IgD-negative memory B cell (primary cell): ENCODE data around the gene NDRG3. TPM values are rescaled to one million over a fixed set of nuclear protein-coding genes. Genes with fewer than 3 reads are reported as not detected.
"Not testable (repeated sequence)": the region's sequence is repeated elsewhere in the genome, so short reads cannot be mapped to it uniquely, and the experiment has no call there.

Experiments used
- H3K27ac Mint-ChIP-seq, 3 donors: one replicate each; pipeline ENCODE4 v1.8.0; 2020 to 2022; ENCODE audit warnings: mild to moderate bottlenecking in 3 of 3, mixed read lengths in 3 of 3, moderate library complexity in 1 of 3
- H3K27me3 Mint-ChIP-seq: one replicate; pipeline ENCODE4 v1.8.0; 2021; ENCODE audit warnings: mixed read lengths
- H3K36me3 Mint-ChIP-seq: one replicate; pipeline ENCODE4 v1.8.0; 2020; ENCODE audit warnings: mild to moderate bottlenecking, mixed read lengths
- H3K4me1 Mint-ChIP-seq, 3 donors: one replicate each; pipeline ENCODE4 v1.8.0; 2020 to 2022; ENCODE audit warnings: mixed read lengths in 3 of 3, mild to moderate bottlenecking in 1 of 3
- H3K4me3 Mint-ChIP-seq, 4 donors: one replicate each; pipeline ENCODE4 v1.8.0; 2020 to 2022; ENCODE audit warnings: mild to moderate bottlenecking in 4 of 4, mixed read lengths in 4 of 4, moderate library complexity in 3 of 4
- H3K9me3 Mint-ChIP-seq, 3 donors: one replicate each; pipeline ENCODE4 v1.8.0; 2020 to 2021; ENCODE audit warnings: mixed read lengths in 3 of 3, mild to moderate bottlenecking in 1 of 3
- polyA plus RNA-seq: library from polyadenylated mRNA; unstranded; fragments of 300-500 nt; fragmentation: Illumina TruSeq; gene quantifications from one replicate; pipeline ENCODE4 v1.2.3, GENCODE V29; 2021

Gene NDRG3
- polyA plus RNA-seq, 1 donor from 2014 or later: 35.4 TPM

DNA sequence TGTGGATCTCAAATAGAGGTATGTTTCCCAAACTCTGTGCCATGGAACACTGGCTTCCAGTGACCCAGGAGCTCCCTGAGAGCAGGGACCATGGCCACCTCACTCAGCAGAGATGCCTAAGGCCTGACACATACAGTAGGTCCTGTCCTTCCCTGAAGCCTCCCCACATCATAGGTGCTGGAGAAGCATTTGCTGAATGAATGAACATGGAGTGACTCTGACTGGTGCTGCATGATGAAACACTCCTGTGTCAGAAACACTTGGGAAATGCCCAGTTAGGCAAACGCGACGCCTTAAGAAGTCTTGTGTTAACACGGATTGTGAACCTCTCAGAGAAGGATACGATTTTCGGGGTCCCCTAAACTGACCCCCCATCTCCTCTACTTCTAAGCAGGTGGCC lies 114.2 kb downstream of the NDRG3 start:
- Mint-ChIP-seq H3K27ac (no peak overlapping the region), H3K9me3 (no peaks in the 10 kb centered on the region), H3K27me3 (no peaks in the 10 kb centered on the region), H3K4me3 (no peak overlapping the region), H3K4me1 (peaks cover 6 to 7% (median 6%) of the 10 kb centered on the region in 3 donors), H3K36me3 (peaks cover 1% of the 10 kb centered on the region)

- peak overlapping the region in 2 of 4 donors; percentile 52 to 87 for H3K4me3 Mint-ChIP-seq
- no peaks in the 10 kb centered on the region for H3K9me3 Mint-ChIP-seq
- peak overlapping the region in 2 of 3 donors; percentile 10 to 26 for H3K27ac Mint-ChIP-seq
- H3K27me3 Mint-ChIP-seq: no peaks in the 10 kb centered on the region
- peaks cover 1% of the 10 kb centered on the region for H3K36me3 Mint-ChIP-seq
- peaks cover 6 to 7% (median 6%) of the 10 kb centered on the region in 3 donors for H3K4me1 Mint-ChIP-seq
Measured at GRCh38 chr20:36629719-36630681, 115.9 kb downstream of the NDRG3 start.

- H3K4me3 Mint-ChIP-seq: no peak overlapping the region
- peaks cover 6 to 8% (median 7%) of the 10 kb centered on the region in 3 donors for H3K4me1 Mint-ChIP-seq
Measured at GRCh38 chr20:36628076-36628475, 117.8 kb downstream of the NDRG3 start.

GRCh38 chr20:36624944-36625324 lies 121.0 kb downstream of the NDRG3 start:
- H3K27me3 Mint-ChIP-seq: no peaks in the 10 kb centered on the region
- peaks cover 4 to 8% (median 6%) of the 10 kb centered on the region in 3 donors for H3K4me1 Mint-ChIP-seq
- no peaks in the 10 kb centered on the region for H3K9me3 Mint-ChIP-seq
- H3K27ac Mint-ChIP-seq: peak overlapping the region in 1 of 3 donors; percentile 62
- peaks cover 6% of the 10 kb centered on the region for H3K36me3 Mint-ChIP-seq
- H3K4me3 Mint-ChIP-seq: no peak overlapping the region

More at GRCh38 chr20:36628076-36628475, 117.8 kb downstream of the NDRG3 start:
- no peak overlapping the region for H3K27ac Mint-ChIP-seq
- peaks cover 2% of the 10 kb centered on the region for H3K36me3 Mint-ChIP-seq
- H3K27me3 Mint-ChIP-seq: no peaks in the 10 kb centered on the region
- H3K9me3 Mint-ChIP-seq: no peaks in the 10 kb centered on the region

GRCh38 chr20:36624068-36624943 lies 121.6 kb downstream of the NDRG3 start:
- Mint-ChIP-seq H3K36me3 (peaks cover 6% of the 10 kb centered on the region), H3K4me1 (peaks cover 0 to 4% (median 3%) of the 10 kb centered on the region in 3 donors), H3K27ac (peak overlapping the region in 2 of 3 donors; percentile 63 to 84), H3K4me3 (no peak overlapping the region), H3K9me3 (no peaks in the 10 kb centered on the region), H3K27me3 (no peaks in the 10 kb centered on the region)

DNA sequence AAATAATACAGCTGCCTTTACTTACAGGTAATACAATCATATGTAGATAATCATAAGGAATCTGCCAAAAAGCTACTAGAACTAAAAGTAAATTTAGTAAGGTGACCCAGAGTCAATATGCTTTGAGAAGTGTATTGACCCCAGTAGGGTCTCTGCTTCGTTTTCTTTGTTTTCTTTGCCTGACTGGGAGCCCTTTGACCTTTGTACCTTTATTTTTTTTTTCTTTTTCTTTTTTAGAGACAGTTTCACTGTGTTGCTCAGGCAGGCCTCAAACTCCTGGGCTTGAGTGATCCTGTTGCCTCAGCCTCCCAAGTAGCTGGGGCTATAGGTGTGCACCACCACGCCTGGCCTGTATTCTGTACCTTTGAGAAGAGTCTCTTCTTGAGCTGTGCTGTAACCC lies 122.4 kb downstream of the NDRG3 start:
- Mint-ChIP-seq H3K36me3 (peaks cover 6% of the 10 kb centered on the region), H3K4me3 (no peak overlapping the region), H3K4me1 (peaks cover 0 to 4% (median 3%) of the 10 kb centered on the region in 3 donors), H3K9me3 (no peaks in the 10 kb centered on the region), H3K27me3 (no peaks in the 10 kb centered on the region), H3K27ac (peak overlapping the region in 1 of 3 donors; percentile 47)

DNA sequence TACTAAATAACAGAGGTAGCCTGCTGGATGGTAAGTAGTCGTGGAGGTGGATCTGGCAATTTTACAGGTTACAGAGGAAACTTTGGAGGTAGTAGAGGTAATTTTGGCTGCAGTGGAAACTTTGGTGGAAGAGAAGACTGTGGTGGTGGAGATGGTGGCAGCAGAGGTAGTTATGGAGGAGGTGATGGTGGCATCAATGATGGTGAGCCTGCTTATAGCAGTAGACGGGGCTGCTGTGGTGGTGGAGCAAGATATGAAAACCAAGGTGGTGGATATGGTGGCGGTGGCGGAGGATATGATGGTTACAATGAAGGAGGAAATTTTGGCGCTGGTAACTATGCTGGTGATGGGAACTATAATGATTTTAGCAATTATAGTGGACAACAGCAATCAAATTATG lies 125.0 kb downstream of the NDRG3 start:
- peak overlapping the region in 1 of 3 donors; percentile 6 for H3K27ac Mint-ChIP-seq
- H3K4me1 Mint-ChIP-seq: peaks cover 0 to 4% (median 3%) of the 10 kb centered on the region in 3 donors
- H3K36me3 Mint-ChIP-seq: peaks cover 6% of the 10 kb centered on the region
- no peaks in the 10 kb centered on the region for H3K9me3 Mint-ChIP-seq
- H3K27me3 Mint-ChIP-seq: no peaks in the 10 kb centered on the region
- H3K4me3 Mint-ChIP-seq: peak overlapping the region in 1 of 4 donors; percentile 75

- H3K36me3 Mint-ChIP-seq: no peaks in the 10 kb centered on the region
- no peaks in the 10 kb centered on the region for H3K27me3 Mint-ChIP-seq
- H3K27ac Mint-ChIP-seq: peak overlapping the region in 1 of 3 donors; percentile 26
- H3K4me1 Mint-ChIP-seq: peaks cover 0 to 2% (median 1%) of the 10 kb centered on the region in 3 donors
- H3K9me3 Mint-ChIP-seq: no peaks in the 10 kb centered on the region
- no peak overlapping the region for H3K4me3 Mint-ChIP-seq
Measured at GRCh38 chr20:36614781-36615557, 130.9 kb downstream of the NDRG3 start.

DNA sequence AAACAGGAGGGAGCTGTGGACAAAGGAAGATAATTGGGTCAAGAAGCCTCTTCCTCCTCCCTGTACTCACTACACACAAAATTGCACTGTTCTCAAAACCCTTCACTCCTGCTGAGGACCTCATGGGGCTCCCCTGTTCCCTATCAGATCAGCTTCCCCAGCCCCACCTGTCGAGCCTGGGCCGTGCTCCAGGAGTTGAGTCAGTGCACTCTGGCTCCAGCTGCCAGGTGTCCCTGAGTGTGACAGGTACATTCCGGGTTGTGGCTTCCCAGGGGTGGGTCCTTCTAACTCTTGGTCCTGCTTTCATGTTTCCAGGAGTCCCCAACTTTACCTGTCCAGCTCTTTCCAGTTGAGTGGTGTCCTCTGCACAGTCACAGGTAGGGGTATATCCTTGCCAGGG lies 131.9 kb downstream of the NDRG3 start:
- Mint-ChIP-seq H3K9me3 (no peaks in the 10 kb centered on the region), H3K4me1 (peaks cover 0 to 2% (median 1%) of the 10 kb centered on the region in 3 donors), H3K27ac (no peak overlapping the region), H3K27me3 (no peaks in the 10 kb centered on the region), H3K36me3 (no peaks in the 10 kb centered on the region), H3K4me3 (no peak overlapping the region)

GRCh38 chr20:36611625-36612024 lies 134.3 kb downstream of the NDRG3 start:
- Mint-ChIP-seq H3K4me1 (peaks cover 5 to 12% (median 11%) of the 10 kb centered on the region in 3 donors), H3K4me3 (peak overlapping the region in 1 of 4 donors; percentile 23), H3K27me3 (no peaks in the 10 kb centered on the region), H3K36me3 (no peaks in the 10 kb centered on the region), H3K9me3 (no peaks in the 10 kb centered on the region), H3K27ac (no peak overlapping the region)

DNA sequence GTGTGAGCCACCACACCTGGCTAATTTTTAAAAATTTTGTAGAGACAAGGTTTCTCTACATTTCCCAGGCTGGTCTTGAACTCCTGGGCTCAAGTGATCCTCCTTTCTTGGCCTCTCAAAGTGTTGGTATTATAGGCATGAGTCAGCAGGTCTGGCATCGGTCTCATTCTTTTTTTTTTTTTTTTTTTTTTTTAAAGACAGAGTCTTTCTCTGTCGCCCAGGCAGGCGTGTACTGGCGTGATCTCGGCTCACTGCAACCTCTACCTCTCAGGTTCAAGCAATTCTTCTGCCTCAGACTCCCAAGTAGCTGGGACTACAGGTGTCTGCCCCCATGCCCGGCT lies 137.5 kb downstream of the NDRG3 start:
- H3K4me3 Mint-ChIP-seq: peak overlapping the region in 2 of 4 donors; percentile 12 to 89
- peak overlapping the region in 1 of 3 donors; percentile 14 for H3K27ac Mint-ChIP-seq
- not testable (repeated sequence) for H3K36me3 Mint-ChIP-seq, H3K27me3 Mint-ChIP-seq, H3K9me3 Mint-ChIP-seq
- peaks cover 17 to 22% (median 21%) of the 10 kb centered on the region in 3 donors for H3K4me1 Mint-ChIP-seq

DNA sequence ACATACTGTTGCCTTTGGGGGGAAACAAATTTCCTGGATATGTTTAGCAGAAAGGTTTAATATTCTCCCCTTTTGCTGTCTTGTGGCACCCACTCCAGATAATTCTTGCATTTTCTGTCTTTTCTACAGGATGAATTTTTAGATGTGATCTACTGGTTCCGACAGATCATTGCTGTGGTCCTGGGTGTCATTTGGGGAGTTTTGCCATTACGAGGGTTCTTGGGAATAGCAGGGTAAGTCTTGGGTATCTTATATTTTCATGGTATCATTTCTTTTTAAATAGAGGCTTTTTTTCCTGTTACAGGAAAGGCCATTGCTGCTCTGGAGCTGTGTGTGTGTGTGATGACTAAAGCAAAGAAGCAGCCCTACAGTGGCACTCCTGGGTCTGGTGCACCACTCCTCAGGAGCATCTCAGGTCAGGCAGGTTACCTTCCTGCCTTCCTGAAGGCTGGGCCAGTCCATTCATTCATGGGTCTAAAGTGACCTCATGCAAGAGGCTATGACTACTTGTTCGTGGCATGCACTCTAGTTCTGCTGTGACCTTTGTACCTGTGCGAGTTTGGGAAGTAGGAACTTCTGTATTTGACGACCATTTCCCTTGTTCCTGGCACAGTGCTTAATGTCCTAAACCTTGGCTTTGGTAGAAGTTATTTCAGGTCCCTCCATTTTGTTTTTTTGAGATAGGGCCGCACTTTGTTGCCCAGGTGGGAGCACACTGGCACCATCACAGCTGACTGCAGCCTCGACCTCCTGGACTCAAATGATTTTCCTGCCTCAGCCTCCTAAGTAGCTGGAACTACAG lies 138.1 kb downstream of the NDRG3 start:
- peak overlapping the region; percentile 9 to 89 (median 30) for H3K4me3 Mint-ChIP-seq
- no peaks in the 10 kb centered on the region for H3K9me3 Mint-ChIP-seq
- peak overlapping the region; percentile 39 to 99 (median 47) for H3K27ac Mint-ChIP-seq
- no peaks in the 10 kb centered on the region for H3K27me3 Mint-ChIP-seq
- H3K4me1 Mint-ChIP-seq: peaks cover 17 to 22% (median 21%) of the 10 kb centered on the region in 3 donors
- no peaks in the 10 kb centered on the region for H3K36me3 Mint-ChIP-seq

DNA sequence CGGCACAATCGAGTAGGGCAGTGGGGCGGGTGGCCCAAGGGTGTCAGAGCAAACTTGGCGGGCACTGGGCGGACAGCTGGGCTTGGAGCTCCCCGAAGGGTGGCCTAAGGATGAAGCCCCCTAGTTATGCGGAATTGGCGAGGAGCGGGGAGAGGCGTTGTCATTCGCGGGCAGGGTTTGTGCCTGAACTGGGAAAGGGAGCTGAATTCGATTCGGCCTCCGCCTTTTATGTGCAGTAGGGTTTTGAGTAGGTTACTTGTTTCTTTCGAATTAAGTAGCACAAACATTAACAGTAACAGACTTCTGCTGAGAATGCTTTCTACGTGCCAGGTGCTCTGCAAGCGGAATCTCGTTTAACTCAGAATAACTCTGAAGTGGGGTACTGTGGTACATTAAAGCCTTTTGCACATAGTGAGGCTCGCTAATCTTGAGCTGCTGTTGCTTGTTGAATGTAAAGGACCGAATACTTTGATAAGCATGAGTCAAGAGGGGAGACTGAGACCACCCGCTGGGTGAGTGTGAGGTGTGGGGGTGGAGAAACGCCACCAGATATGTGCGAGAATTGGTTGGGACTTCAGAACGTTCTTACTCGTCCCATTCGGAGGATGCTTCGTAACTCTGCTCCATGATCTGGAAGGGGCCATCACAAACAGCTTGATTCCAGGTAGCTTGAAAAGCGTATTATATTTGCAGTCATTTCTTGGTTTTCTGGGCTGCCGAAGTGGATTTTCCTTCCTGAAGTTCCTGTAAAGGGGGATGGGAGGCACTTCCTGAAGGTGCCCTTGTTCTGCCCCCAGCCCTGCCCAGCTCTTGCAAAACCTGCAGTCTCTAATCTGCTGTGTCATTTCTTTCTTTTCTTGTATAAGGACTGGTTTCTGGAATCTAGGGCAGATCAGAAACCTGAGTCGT lies 139.5 kb downstream of the NDRG3 start:
- Mint-ChIP-seq H3K4me1 (peaks cover 20 to 28% (median 26%) of the 10 kb centered on the region in 3 donors), H3K4me3 (peak overlapping the region; percentile 89 to 97 (median 96)), H3K27ac (peak overlapping the region; percentile 98 to 99 (median 98)), H3K9me3 (no peaks in the 10 kb centered on the region), H3K27me3 (no peaks in the 10 kb centered on the region), H3K36me3 (no peaks in the 10 kb centered on the region)
